SKM-1 (cell line): Measurements from ENCODE around the gene PRKCA.
"Not testable (repeated sequence)": the region's sequence is repeated elsewhere in the genome, so short reads cannot be mapped to it uniquely, and the experiment has no call there.

Source experiments
- DNase-seq: peaks from one replicate; lab custom pipeline; 2025; ENCODE audit not compliant: unreplicated experiment; lab: John Stamatoyannopoulos, UW

The PRKCA gene

GRCh38 chr17:66432996-66433551 lies 130.7 kb downstream of the PRKCA start:
- DNase-seq, result peak; percentile 36

GRCh38 chr17:66435182-66435581 lies 132.8 kb downstream of the PRKCA start:
- DNase-seq, result no peak

- DNase-seq, result no peak
These were observed 134.2 kb downstream of the PRKCA start for GRCh38 chr17:66436631-66437030.

GRCh38 chr17:66437476-66438026 lies 135.1 kb downstream of the PRKCA start:
- no peak for DNase-seq

DNA sequence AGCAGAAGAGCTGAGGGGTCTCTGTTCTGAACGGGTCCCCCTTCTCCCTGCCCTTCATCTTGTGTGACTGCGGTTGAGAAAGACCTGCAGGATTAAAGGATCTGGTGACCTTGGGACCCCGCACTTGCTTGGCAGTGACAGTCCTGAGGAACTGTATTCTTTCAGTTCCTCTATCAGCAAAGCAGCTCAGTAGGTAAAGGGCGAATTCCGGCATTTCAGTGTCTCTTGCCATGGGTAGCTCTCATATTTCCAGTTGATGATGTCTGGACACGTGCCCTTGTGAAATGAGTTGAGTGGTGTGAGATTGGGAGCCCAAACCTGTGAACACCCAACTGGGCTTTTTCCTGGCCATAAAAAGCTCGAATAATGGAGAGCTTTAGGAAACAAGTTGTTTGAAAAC lies 135.7 kb downstream of the PRKCA start:
- DNase-seq, result no peak

DNA sequence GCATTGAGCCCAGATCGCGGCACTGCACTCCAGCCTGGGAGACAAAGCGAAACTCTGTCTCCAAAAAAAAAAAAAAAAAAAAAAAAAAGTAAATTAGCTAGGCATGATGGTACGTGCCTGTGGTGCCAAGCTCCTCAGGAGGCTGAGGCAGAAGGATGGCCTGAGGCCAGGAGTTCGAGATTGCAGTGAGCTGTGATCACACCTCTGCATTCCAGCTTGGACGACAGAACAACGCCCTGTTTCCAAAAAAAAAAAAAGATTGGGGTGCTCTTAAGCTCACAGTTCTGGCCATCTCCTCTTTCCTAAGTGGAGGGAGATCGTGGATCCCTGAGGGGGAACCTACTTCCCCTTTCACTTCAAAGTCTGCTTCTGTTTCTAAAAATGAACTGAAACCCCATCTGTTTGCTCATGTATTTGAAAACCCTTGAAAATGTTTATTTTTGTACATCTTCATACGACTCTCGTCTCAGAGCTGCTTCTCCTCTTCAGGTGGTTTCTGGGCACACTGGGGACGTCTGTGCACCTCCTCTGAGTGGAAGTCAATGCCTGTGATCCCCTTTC lies 138.8 kb downstream of the PRKCA start:
- peak; percentile 18 for DNase-seq

- no peak for DNase-seq
These were observed 140.8 kb downstream of the PRKCA start for GRCh38 chr17:66443166-66443565.

- no peak for DNase-seq
These were observed 141.2 kb downstream of the PRKCA start for GRCh38 chr17:66443606-66444005.

GRCh38 chr17:66444031-66444430 lies 141.6 kb downstream of the PRKCA start:
- DNase-seq, result no peak

DNA sequence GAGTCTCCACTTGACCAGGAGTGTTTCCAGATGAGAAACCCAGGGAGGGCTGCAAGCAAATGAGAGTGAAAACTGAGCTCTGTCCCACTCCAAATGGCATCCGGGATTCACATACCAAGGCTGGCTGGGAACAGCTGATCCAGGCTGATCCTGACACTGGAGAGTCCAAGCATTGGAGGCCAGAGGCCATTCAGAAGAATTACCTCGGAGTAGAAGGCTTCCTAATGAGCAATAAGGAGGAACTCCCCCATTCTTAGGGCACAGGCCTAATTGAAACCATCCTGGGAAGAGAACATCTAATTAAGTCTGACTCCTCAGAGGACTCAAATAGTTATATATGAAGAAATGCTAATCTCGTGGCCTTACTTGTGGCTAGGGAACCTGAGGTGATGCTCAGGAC lies 142.8 kb downstream of the PRKCA start:
- no peak for DNase-seq

DNA sequence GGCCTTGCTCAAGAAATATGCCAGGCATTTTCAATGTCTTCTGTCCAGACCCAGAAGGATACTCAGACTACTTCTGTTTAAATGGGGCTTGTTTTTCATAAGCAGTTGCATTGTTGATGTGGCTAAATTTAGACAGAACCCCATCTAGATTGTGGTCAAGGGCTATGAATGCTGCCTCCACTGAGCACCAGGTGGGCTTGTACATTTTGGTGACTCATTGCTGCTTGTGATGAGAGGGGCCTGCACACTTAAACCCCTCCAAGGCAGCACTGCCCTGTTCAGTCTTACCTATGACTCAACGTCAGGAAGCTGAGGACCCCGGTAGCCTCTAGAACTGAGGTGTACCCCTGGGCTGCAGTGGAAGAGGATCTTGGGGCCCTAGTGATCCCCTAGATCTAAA lies 144.0 kb downstream of the PRKCA start:
- DNase-seq, result no peak

DNA sequence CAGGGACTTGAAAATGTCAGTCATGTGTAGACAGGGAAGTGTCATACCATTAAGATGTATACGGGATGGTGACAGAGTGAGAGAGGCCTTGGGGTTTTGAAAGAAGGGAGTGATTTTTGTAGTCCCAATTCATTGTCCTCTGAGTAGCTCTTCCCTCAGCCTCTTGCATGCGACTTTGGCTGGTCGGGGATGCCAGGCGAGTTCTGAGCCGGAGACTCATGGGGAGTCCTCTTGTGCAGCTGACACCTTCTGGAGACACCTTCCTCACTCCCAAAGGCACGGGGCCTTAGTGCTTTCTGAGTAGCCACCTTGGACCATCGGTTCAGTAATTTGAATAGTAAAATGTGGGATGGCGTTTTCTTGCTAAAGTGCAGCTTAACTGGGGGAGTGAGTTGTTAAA lies 144.7 kb downstream of the PRKCA start:
- no peak for DNase-seq

DNA sequence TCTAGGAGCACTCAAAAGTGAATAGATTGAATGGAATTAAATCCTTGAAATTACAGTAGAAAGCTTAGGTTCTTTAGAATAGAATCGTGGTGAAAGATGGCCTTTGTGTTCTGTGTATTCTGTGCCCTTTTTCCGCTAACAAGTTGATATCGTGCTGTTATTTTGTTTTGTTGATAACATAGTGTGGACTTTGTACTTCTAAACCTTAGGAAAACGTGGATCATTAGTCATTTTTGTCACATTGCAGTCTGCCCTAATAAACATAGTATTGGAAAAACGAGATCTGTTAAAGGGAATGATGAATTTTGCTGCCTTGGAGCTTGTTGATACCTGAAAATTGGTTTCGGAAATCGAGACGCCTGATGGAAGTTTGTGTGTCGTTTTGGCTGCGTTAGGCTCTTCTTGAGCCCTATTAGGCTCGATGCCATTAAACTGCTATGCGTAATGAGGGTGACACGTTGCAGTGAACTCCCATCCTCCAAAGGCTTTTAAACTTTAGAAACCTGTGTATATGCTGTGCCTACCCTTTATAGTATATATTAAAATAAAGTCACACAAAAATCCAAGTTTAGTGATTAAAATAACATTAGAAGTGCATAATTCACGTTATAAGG lies 145.7 kb downstream of the PRKCA start:
- no peak for DNase-seq

- DNase-seq, result no peak
These were observed 147.1 kb downstream of the PRKCA start for GRCh38 chr17:66449418-66449977.

GRCh38 chr17:66450008-66450851 lies 147.8 kb downstream of the PRKCA start:
- no peak for DNase-seq

DNA sequence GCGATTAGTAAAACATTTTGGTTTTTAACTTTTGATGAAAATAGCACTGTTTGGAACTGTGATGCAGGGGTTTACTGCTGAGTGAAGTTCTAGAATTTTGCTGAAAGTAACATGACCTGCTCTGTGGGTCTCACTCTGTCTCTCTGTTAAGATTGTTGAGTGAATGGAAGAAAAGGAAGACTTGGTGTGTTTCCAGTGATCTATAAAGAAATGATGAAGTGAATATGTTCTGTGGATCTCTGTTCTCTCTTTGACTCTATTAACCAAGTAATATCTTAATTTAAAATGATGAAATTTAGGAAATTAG lies 148.4 kb downstream of the PRKCA start:
- DNase-seq, result no peak

DNA sequence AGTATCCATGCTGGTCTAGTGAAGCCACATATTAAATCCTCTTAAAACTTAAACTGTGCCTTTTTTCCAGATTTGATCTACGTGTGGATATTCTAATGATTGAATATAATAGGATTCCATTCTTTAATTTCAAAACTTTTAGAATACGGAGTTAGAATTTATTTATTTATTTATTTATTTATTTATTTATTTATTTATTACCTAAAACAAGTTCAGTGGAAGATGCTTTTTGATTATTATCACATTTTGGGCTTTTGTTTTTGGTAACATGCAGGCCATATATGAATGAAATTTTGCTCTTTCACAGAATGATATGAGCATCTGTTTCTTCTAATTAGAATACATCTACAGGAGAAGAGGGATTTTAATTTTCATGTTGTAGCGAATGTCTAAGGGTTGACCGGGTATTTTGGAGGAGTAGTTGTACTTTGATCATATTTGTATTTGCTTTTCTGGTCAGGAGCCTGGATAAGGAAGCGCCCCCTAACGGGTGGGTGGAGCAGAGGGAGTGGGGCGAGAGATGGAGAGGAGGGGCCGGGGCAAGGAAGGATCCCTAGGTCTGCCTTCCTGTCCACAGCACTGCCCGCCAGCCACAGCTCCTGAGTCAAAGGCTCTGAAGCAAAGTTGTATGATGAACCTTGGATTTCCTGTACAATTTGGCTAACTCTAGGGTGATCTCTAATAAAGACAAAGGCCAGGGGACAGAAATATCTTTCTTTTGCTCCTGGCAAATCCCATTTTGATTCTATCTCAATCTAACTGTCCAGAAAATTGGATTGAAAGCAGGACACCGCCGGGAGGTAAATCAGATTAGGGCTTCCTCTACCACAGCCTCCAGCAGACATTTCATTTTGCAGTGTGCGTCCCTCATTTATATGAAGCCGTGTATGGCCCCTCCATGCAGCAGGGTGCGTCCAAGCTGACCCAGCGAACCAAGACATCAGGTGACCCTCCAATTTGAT lies 149.1 kb downstream of the PRKCA start:
- no peak for DNase-seq

DNA sequence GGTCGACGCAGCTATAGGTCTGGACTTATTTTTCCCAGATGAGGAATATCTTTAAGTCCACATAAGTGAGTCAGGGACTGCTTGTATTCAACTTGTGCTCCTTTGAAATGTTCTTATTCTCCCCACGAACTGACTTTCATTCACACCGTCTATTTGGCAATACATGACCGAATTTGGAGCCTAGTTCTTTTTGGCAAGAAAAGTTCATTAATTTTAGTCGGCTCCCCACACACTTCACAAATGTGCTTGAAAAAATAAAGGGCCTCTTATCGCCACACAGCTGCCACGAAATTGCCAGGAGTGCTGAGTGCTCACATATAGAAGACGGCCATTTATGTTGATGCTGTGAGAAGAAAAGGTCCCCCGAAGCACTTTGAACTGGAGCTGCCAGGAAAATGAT lies 152.6 kb downstream of the PRKCA start:
- DNase-seq, result no peak

DNA sequence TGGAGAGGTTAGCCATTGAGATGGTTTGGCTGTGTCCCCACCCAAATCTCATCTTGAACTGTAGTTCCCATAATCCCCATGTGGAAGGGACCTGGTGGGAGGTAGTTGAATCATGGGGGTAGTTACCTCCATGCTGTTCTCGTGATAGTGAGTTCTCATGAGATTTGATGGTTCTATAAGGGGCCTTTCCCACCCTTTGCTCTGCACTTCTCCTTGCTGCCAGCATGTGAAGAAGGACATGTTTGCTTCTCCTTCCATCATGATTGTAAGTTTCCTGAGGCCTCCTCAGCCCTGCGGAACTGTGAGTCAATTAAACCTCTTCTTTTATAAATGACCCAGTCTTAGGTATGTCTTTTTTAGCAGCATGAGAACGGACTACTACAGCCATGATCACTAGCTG lies 155.1 kb downstream of the PRKCA start:
- DNase-seq, result not testable (repeated sequence)

GRCh38 chr17:66458782-66459181 lies 156.4 kb downstream of the PRKCA start:
- no peak for DNase-seq
